Fibroblast of skin of left quadriceps (primary cell): Measurements from ENCODE around the gene ERC2.

Experiments
- DNase-seq, 2 experiments: peaks; one replicate each; pipeline ENCODE4 v3.0.0-alpha.2; 2013; ENCODE audit warnings: low read depth in 2 of 2

ERC2 gene

GRCh38 chr3:55826731-55827496 is 641.4 kb downstream of the ERC2 start:
- peak in 1 of 2 experiments; percentile 5 for DNase-seq

- no peak for DNase-seq
Observed at GRCh38 chr3:55826097-55826496, 642.2 kb downstream of the ERC2 start.

- no peak for DNase-seq
Observed at GRCh38 chr3:55824406-55824805, 643.9 kb downstream of the ERC2 start.

GRCh38 chr3:55823829-55824228 is 644.4 kb downstream of the ERC2 start:
- no peak for DNase-seq

- DNase-seq, result no peak
Observed at GRCh38 chr3:55823001-55823400, 645.3 kb downstream of the ERC2 start.

- DNase-seq, result no peak
Observed at GRCh38 chr3:55819005-55819404, 649.3 kb downstream of the ERC2 start.

GRCh38 chr3:55818485-55818884 is 649.8 kb downstream of the ERC2 start:
- no peak for DNase-seq

- DNase-seq, result no peak
Observed at GRCh38 chr3:55816794-55817576, 651.3 kb downstream of the ERC2 start.

GRCh38 chr3:55815262-55815661 is 653.0 kb downstream of the ERC2 start:
- no peak for DNase-seq

GRCh38 chr3:55813268-55814097 is 654.8 kb downstream of the ERC2 start:
- DNase-seq, result no peak

GRCh38 chr3:55812394-55813013 is 655.8 kb downstream of the ERC2 start:
- DNase-seq, result no peak

GRCh38 chr3:55807210-55807609 is 661.1 kb downstream of the ERC2 start:
- DNase-seq, result no peak

GRCh38 chr3:55805169-55805568 is 663.1 kb downstream of the ERC2 start:
- DNase-seq, result no peak

GRCh38 chr3:55804170-55805095 is 663.8 kb downstream of the ERC2 start:
- DNase-seq, result no peak

- no peak for DNase-seq
Observed at GRCh38 chr3:55802816-55803215, 665.5 kb downstream of the ERC2 start.

GRCh38 chr3:55801676-55802075 is 666.6 kb downstream of the ERC2 start:
- no peak for DNase-seq

- no peak for DNase-seq
Observed at GRCh38 chr3:55801068-55801467, 667.2 kb downstream of the ERC2 start.

GRCh38 chr3:55797775-55798174 is 670.5 kb downstream of the ERC2 start:
- DNase-seq, result no peak

- DNase-seq, result no peak
Observed at GRCh38 chr3:55797084-55797483, 671.2 kb downstream of the ERC2 start.

- DNase-seq, result no peak
Observed at GRCh38 chr3:55796533-55796932, 671.7 kb downstream of the ERC2 start.

GRCh38 chr3:55795746-55796145 is 672.5 kb downstream of the ERC2 start:
- no peak for DNase-seq
